ENCODE results near the gene TRAPPC8. TPM values are rescaled to one million over a fixed set of nuclear protein-coding genes. Genes with fewer than 3 reads are reported as not detected.
"Not testable (repeated sequence)": the region's sequence is repeated elsewhere in the genome, so short reads cannot be mapped to it uniquely, and the experiment has no call there.

Gene TRAPPC8
- total and polyA plus RNA-seq, 5 donors from 2014 or later = 15.5 to 45.4 (median 21.2) TPM

- not testable (repeated sequence) for H3K36me3 Mint-ChIP-seq; H3K27me3 Mint-ChIP-seq; H3K9me3 ChIP-seq (ENCODE audit: control insufficient read depth in 2 of 2, low read length in 2 of 2); H3K27ac ChIP-seq (ENCODE audit: insufficient read depth, low read length, poor library complexity, severe bottlenecking); H3K4me3 ChIP-seq (ENCODE audit: low read depth, low read length); DNase-seq; H3K27ac Mint-ChIP-seq; H3K4me1 ChIP-seq (ENCODE audit: control insufficient read depth, insufficient read depth, low read length, poor library complexity, severe bottlenecking); ATAC-seq (ENCODE audit: low read depth in 2 of 2); H3K36me3 ChIP-seq (ENCODE audit: control insufficient read depth, insufficient read depth, low read length); H3K4me1 Mint-ChIP-seq; H3K9me3 Mint-ChIP-seq; H3K4me3 Mint-ChIP-seq; H3K27me3 ChIP-seq (ENCODE audit: control insufficient read depth, insufficient read depth, low read length)
These were observed 143.7 kb downstream of the TRAPPC8 start for GRCh38 chr18:31799257-31799656.

DNA sequence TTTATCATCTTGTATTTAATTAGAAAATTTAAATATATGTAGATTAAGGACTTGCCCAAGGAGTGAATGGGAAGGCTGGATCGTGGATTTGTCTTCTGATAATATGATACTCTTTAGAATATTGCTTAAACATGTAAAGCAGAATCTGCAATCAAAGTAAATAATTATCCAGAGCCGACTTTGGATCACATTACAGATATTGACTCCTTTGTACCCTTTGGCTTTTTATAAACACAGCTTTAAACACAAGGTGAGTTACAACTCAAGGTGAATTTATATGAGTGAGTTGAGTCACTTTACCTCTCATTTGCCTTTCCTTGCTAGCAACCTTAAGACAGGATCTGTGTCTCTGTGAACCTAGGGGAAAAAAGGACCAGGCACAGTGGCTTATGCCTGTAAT lies 144.5 kb downstream of the TRAPPC8 start:
- H3K36me3 ChIP-seq (ENCODE audit: control insufficient read depth, insufficient read depth, low read length) = no peaks in the 10 kb centered on the region
- no peaks in the 10 kb centered on the region for H3K4me1 ChIP-seq (ENCODE audit: control insufficient read depth, insufficient read depth, low read length, poor library complexity, severe bottlenecking)
- Mint-ChIP-seq H3K4me3 (no peak overlapping the region), H3K4me1 (no peaks in the 10 kb centered on the region), H3K27ac (no peak overlapping the region), H3K27me3 (peaks cover 6% of the 10 kb centered on the region), H3K9me3 (peaks cover 0 to 1% (median 0%) of the 10 kb centered on the region in 7 donors), H3K36me3 (no peaks in the 10 kb centered on the region)
- H3K27ac ChIP-seq (ENCODE audit: insufficient read depth, low read length, poor library complexity, severe bottlenecking) = no peak overlapping the region
- no peaks in the 10 kb centered on the region for H3K27me3 ChIP-seq (ENCODE audit: control insufficient read depth, insufficient read depth, low read length)
- ATAC-seq (ENCODE audit: low read depth in 2 of 2) = no peak
- no peak overlapping the region for H3K4me3 ChIP-seq (ENCODE audit: low read depth, low read length)
- no peak for DNase-seq
- no peaks in the 10 kb centered on the region for H3K9me3 ChIP-seq (ENCODE audit: control insufficient read depth in 2 of 2, low read length in 2 of 2)

GRCh38 chr18:31795747-31796146 lies 147.2 kb downstream of the TRAPPC8 start:
- Mint-ChIP-seq H3K36me3 (no peaks in the 10 kb centered on the region), H3K4me1 (no peaks in the 10 kb centered on the region), H3K9me3 (peaks cover 0 to 1% (median 0%) of the 10 kb centered on the region in 7 donors), H3K27ac (no peak overlapping the region), H3K4me3 (no peak overlapping the region), H3K27me3 (peaks cover 6% of the 10 kb centered on the region)
- Histone ChIP-seq H3K4me3 (ENCODE audit: low read depth, low read length) (no peak overlapping the region), H3K27ac (ENCODE audit: insufficient read depth, low read length, poor library complexity, severe bottlenecking) (no peak overlapping the region), H3K27me3 (ENCODE audit: control insufficient read depth, insufficient read depth, low read length) (no peaks in the 10 kb centered on the region), H3K9me3 (ENCODE audit: control insufficient read depth in 2 of 2, low read length in 2 of 2) (no peaks in the 10 kb centered on the region), H3K4me1 (ENCODE audit: control insufficient read depth, insufficient read depth, low read length, poor library complexity, severe bottlenecking) (no peaks in the 10 kb centered on the region), H3K36me3 (ENCODE audit: control insufficient read depth, insufficient read depth, low read length) (no peaks in the 10 kb centered on the region)
- ATAC-seq (ENCODE audit: low read depth in 2 of 2) = no peak
- no peak for DNase-seq

DNA sequence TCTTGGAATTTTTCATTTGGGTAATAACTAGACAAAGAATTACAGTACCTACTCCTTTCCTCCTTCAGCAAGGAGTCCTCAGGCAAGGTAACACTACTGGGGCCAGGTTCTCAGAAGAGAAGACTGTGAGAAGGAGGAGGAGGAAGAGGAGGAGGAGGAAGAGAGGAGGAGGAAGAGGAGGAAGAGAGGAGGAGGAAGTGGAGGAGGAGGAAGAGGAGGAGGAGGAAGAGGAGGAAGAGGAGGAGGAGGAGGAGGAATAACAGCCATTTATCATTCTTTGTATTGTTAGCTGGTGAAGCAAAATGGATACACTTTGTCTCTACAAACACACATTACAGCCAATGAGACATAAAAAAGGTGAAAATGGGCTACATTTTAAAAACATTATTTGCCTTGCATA lies 149.4 kb downstream of the TRAPPC8 start:
- DNase-seq = no peak
- Histone ChIP-seq H3K27ac (ENCODE audit: insufficient read depth, low read length, poor library complexity, severe bottlenecking) (no peak overlapping the region), H3K4me1 (ENCODE audit: control insufficient read depth, insufficient read depth, low read length, poor library complexity, severe bottlenecking) (no peaks in the 10 kb centered on the region), H3K9me3 (ENCODE audit: control insufficient read depth in 2 of 2, low read length in 2 of 2) (no peaks in the 10 kb centered on the region), H3K36me3 (ENCODE audit: control insufficient read depth, insufficient read depth, low read length) (no peaks in the 10 kb centered on the region), H3K27me3 (ENCODE audit: control insufficient read depth, insufficient read depth, low read length) (no peaks in the 10 kb centered on the region), H3K4me3 (ENCODE audit: low read depth, low read length) (no peak overlapping the region)
- Mint-ChIP-seq H3K9me3 (peaks cover 0 to 2% (median 0%) of the 10 kb centered on the region in 7 donors), H3K27me3 (peaks cover 6% of the 10 kb centered on the region), H3K4me3 (no peak overlapping the region), H3K36me3 (no peaks in the 10 kb centered on the region), H3K27ac (no peak overlapping the region), H3K4me1 (no peaks in the 10 kb centered on the region)
- ATAC-seq (ENCODE audit: low read depth in 2 of 2) = no peak

DNA sequence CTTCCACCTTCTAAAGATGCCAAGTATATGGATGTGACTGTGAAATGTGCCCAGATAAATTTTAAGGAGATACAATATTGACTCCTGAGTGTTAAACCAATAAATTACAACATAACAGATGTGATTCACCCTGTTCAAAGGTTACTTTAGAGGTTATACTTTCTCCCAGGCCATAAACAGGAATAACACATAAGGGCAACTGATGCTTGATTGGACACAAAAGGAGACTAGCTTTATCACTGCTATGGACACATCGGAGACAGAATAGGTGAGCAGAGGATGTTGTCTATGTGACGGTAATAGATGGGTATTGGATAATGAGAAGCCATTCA lies 150.4 kb downstream of the TRAPPC8 start:
- no peak overlapping the region for H3K27ac Mint-ChIP-seq
- H3K4me1 Mint-ChIP-seq = no peaks in the 10 kb centered on the region

DNA sequence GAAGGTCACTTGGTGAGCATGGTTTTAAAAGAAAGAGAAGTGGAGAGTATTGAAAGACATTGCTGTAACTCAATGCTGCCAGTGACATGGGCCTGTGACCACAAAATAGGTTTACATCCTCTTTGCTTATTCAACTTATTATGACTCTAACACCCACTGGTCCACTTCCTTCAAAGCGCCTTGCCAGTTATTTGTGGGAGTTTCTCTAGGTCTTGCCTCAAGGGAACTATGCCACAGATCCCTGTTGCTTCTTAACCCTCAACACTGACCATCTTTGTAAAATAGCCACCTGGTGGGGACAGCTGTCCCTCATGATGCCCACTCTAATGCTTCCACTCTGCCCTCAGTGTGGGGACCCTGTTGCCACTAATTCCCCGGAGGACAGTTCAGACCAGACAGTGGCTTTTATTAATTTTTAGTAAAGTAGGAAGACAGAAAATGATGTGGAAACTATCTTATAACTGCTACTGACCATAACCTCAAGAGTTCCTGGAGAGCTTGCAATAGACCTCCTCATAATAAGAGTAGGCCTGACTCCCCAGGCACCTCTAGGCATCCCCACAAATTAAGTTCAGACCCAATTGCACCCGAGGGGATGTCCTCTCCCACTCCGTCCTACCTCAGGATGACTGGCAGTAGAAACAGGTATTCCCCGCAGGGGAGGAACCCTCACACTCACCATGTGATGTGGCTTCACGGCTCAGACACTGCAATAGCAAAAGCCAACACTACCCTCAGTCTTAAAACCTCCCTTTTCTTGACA lies 150.9 kb downstream of the TRAPPC8 start:
- Mint-ChIP-seq H3K36me3 (no peaks in the 10 kb centered on the region), H3K4me3 (no peak overlapping the region), H3K27me3 (peaks cover 11% of the 10 kb centered on the region), H3K9me3 (peaks cover 0 to 2% (median 0%) of the 10 kb centered on the region in 7 donors), H3K4me1 (no peaks in the 10 kb centered on the region), H3K27ac (peak overlapping the region in 1 of 3 donors; percentile 39)
- H3K9me3 ChIP-seq (ENCODE audit: control insufficient read depth in 2 of 2, low read length in 2 of 2) = no peaks in the 10 kb centered on the region
- no peak for DNase-seq
- H3K36me3 ChIP-seq (ENCODE audit: control insufficient read depth, insufficient read depth, low read length) = no peaks in the 10 kb centered on the region
- no peak overlapping the region for H3K4me3 ChIP-seq (ENCODE audit: low read depth, low read length)
- H3K27ac ChIP-seq (ENCODE audit: insufficient read depth, low read length, poor library complexity, severe bottlenecking) = no peak overlapping the region
- H3K27me3 ChIP-seq (ENCODE audit: control insufficient read depth, insufficient read depth, low read length) = no peaks in the 10 kb centered on the region
- H3K4me1 ChIP-seq (ENCODE audit: control insufficient read depth, insufficient read depth, low read length, poor library complexity, severe bottlenecking) = no peaks in the 10 kb centered on the region
- no peak for ATAC-seq (ENCODE audit: low read depth in 2 of 2)

More for the DNA sequence above, 150.4 kb downstream of the TRAPPC8 start:
- Mint-ChIP-seq H3K9me3 (peaks cover 0 to 2% (median 0%) of the 10 kb centered on the region in 7 donors), H3K27me3 (peaks cover 12% of the 10 kb centered on the region), H3K36me3 (no peaks in the 10 kb centered on the region), H3K4me3 (no peak overlapping the region)
- H3K27ac ChIP-seq (ENCODE audit: insufficient read depth, low read length, poor library complexity, severe bottlenecking) = no peak overlapping the region
- no peaks in the 10 kb centered on the region for H3K27me3 ChIP-seq (ENCODE audit: control insufficient read depth, insufficient read depth, low read length)
- H3K4me3 ChIP-seq (ENCODE audit: low read depth, low read length) = no peak overlapping the region
- ATAC-seq (ENCODE audit: low read depth in 2 of 2) (no peak), DNase-seq (no peak)
- H3K36me3 ChIP-seq (ENCODE audit: control insufficient read depth, insufficient read depth, low read length) = no peaks in the 10 kb centered on the region
- no peaks in the 10 kb centered on the region for H3K9me3 ChIP-seq (ENCODE audit: control insufficient read depth in 2 of 2, low read length in 2 of 2)
- H3K4me1 ChIP-seq (ENCODE audit: control insufficient read depth, insufficient read depth, low read length, poor library complexity, severe bottlenecking) = no peaks in the 10 kb centered on the region

DNA sequence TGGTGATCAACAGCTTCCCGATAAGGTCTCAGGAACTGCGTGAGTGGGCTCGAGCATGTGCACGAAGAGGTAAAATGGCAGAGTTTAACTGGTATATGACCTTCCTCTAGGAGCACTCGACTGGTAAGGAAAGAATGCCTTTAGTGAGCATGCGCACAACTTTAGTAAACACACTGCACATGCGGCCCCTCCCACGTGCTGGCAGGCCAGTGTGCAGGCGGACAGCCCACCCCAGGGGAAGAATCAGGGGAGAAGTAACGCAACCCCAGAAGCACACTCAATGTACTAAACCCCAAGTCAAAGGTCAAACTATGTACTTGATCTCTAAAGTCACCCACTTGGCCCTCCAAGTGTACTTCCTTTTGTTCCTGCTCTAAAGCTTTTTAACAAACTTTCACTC lies 153.5 kb downstream of the TRAPPC8 start:
- H3K27me3 ChIP-seq (ENCODE audit: control insufficient read depth, insufficient read depth, low read length) = no peaks in the 10 kb centered on the region
- no peak overlapping the region for H3K27ac ChIP-seq (ENCODE audit: insufficient read depth, low read length, poor library complexity, severe bottlenecking)
- no peaks in the 10 kb centered on the region for H3K4me1 Mint-ChIP-seq
- no peaks in the 10 kb centered on the region for H3K36me3 ChIP-seq (ENCODE audit: control insufficient read depth, insufficient read depth, low read length)
- H3K27ac Mint-ChIP-seq = no peak overlapping the region
- H3K4me3 ChIP-seq (ENCODE audit: low read depth, low read length) = no peak overlapping the region
- DNase-seq = no peak
- H3K27me3 Mint-ChIP-seq = peaks cover 6% of the 10 kb centered on the region
- H3K4me1 ChIP-seq (ENCODE audit: control insufficient read depth, insufficient read depth, low read length, poor library complexity, severe bottlenecking) = no peaks in the 10 kb centered on the region
- ATAC-seq (ENCODE audit: low read depth in 2 of 2) = no peak
- peaks cover 0 to 2% (median 0%) of the 10 kb centered on the region in 7 donors for H3K9me3 Mint-ChIP-seq
- no peaks in the 10 kb centered on the region for H3K36me3 Mint-ChIP-seq
- no peak overlapping the region for H3K4me3 Mint-ChIP-seq
- H3K9me3 ChIP-seq (ENCODE audit: control insufficient read depth in 2 of 2, low read length in 2 of 2) = no peaks in the 10 kb centered on the region

DNA sequence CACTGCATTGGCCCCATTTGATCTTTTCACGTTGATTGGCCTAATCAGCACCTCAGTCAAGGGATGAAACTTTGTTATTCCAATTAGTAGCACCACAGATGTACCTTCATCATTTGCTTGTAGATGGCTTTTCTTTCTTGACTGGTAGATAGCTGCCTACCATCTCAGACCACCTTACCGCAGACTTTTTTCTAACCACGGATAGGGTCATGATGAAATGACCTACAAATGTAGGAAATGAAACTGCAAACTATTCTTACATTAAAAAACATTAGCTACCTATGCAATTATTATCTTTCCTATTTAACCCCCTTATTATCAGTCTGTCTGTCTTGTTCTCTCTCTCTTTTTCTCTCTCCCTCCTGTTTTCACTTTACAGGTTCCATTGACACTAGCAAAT lies 159.9 kb downstream of the TRAPPC8 start:
- peaks cover 11 to 16% of the 10 kb centered on the region in 2 experiments for H3K9me3 ChIP-seq (ENCODE audit: control insufficient read depth in 2 of 2, low read length in 2 of 2)
- Mint-ChIP-seq H3K9me3 (peaks cover 0 to 19% (median 8%) of the 10 kb centered on the region in 7 donors), H3K36me3 (no peaks in the 10 kb centered on the region), H3K4me1 (no peaks in the 10 kb centered on the region), H3K27me3 (peaks cover 8% of the 10 kb centered on the region), H3K27ac (no peak overlapping the region), H3K4me3 (no peak overlapping the region)
- H3K27me3 ChIP-seq (ENCODE audit: control insufficient read depth, insufficient read depth, low read length) = peaks cover 4% of the 10 kb centered on the region
- H3K4me3 ChIP-seq (ENCODE audit: low read depth, low read length) = no peak overlapping the region
- DNase-seq (no peak), ATAC-seq (ENCODE audit: low read depth in 2 of 2) (no peak)
- H3K36me3 ChIP-seq (ENCODE audit: control insufficient read depth, insufficient read depth, low read length) = no peaks in the 10 kb centered on the region
- H3K27ac ChIP-seq (ENCODE audit: insufficient read depth, low read length, poor library complexity, severe bottlenecking) = no peak overlapping the region
- H3K4me1 ChIP-seq (ENCODE audit: control insufficient read depth, insufficient read depth, low read length, poor library complexity, severe bottlenecking) = no peaks in the 10 kb centered on the region

Measured in CD4-positive, CD25-positive, alpha-beta regulatory T cell (primary cell).